Measurements from ENCODE around the gene RPL39.
"Not testable (repeated sequence)": the region's sequence is repeated elsewhere in the genome, so short reads cannot be mapped to it uniquely, and the experiment has no call there.

Gene RPL39

DNA sequence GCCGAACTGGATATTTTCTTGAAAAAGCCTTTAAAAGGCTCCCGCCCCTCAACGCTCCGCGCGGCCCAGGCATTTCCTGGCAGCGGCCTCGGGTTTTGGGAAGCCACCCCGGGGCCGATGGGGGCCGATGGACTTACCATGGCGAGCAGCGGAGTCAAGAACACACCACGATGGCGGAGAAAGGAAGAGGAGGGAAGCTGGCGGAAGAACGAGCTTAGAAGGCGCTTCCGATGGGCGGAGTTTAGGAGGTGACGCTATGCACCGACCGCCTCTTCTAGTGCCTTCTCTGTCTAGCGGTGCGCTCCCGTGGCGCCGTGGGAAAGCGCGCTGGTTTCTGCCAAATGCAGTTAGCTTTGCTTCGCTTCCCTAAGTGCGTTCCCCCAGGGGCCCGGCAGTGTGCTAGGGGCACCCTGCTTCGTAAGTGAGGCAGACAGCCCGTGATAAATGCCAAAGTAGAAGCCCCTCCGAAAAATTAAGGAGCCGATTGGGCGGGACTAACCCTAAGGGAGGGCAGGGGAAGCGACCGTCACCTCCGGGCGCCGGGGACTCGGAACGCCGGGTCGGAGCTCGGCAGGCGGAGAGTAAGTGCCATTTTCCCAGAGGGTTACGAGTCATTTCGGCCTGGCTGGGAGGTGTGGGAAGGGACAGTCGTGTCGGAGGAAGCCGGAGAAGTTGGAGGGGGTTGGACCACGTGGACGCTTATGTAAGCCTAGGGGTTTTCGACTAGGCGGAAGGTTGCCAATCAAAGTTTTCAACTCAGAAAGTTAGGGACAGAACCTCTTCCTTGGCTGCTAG lies at the start of gene RPL39:
TSS of gene RPL39 (minus strand) at position 194 of the 795 bp plus-strand sequence. CDS start at position 140, 54 bp downstream.
- peak; percentile 66 to 93 (median 84) for DNase-seq
- intact Hi-C loops (cut with DNase I) = no loop called here

DNA sequence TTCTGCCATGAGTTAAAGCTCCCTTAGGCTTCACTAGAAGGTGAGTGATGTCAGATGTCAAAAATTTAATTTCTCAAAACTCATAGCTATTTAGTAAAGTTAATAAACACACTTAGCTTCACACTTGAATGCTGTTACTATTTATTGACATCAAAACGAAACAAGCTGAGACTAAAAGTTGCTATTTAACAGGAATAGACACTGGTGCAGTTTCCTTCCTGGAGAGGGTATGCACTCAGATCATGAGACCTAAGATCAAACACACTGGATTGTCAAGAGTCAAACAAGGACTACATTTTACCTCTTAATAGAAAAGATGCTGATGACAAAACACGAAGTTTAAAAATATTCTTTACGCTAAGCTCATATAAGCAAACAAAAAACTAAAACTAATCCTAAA lies 42.5 kb upstream of the RPL39 start:
- no peak for DNase-seq
- intact Hi-C loops (cut with DNase I) = no loop called here

DNA sequence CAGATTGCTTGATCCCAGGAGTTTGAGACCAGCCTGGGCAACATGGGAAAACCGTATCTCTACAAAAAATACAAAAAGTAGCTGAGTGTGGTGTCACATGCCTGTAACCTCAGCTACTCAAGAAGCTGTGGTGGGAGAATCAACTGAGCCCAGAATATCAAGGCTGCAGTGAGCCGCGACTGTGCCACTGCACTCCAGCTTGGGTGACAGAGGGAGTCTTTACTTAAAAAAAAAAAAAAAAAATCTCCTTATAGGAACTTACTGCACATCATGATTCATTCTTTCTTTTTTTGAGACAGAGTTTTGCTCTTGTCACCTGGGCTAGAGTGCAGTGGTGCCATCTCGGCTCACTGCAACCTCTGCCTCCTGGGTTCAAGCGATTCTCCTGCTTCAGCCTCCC lies 37.0 kb upstream of the RPL39 start:
- intact Hi-C loops (cut with DNase I) = no loop called here

DNA sequence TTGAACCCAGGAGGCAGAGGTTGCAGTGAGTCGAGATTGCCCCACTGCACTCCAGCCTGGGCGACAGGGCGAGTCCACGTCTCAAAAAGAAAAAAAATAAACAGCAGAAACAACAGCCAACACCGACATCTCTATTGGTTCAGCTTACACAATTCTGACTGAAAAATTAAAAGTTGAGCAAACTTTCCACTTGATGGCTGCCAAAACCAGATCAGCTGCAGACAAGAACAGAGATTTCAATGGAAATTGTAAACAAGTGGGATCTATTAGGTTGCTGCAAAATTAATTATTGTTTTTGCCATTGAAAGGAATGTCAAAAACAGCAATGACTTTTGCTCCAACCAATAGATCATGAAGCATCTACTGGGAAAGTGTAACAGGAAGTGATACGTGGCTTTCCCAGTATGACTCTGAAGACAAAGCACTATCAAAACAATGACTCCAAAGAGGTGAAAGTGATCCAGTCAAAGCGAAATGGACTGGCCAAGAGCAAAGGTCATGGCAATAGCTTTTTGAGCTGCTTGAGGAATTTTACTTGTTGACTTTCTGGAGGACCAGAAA lies 35.0 kb upstream of the RPL39 start:
- no peak for DNase-seq
- intact Hi-C loops (cut with DNase I) = no loop called here

More for the DNA sequence above, 37.0 kb upstream of the RPL39 start:
- no peak for DNase-seq

DNA sequence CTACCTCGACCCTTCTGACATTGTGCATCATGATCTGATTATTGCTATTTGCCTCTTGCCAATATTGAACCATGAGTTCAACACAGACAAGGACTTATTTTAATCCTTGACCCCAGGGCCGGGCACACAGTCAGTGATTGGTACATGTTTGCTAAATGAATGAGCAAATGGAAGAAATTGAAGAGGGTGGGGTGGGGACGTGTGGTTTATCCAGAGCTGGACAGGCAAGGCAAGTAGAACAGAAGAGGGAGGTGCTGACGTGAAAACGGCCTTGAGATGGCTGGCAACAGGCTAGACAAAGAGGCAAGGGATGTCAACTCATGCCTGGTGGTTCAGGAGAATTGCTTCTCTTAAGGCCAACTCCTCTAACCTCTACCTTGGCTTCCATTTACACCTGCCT lies 32.8 kb upstream of the RPL39 start:
- intact Hi-C loops (cut with DNase I) = not testable (repeated sequence)

DNA sequence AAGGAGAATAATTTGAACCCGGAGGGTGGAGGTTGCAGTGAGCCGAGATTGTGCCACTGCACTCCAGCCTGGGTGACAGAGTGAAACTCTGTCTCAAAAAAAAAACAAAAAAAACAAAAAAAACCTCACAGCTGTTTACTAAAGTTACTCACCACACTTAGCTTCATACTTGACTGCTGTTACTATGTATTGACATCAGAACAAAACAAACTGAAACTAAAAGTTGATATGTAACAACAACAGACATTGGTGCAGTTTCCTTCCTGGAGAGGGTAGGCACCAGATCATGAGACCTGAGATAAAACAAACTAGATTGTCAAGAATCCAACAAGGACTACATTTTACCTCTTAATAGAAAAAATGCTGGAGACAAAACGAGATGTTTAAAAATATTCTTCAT lies 30.3 kb upstream of the RPL39 start:
- DNase-seq; intact Hi-C loops (cut with DNase I): not testable (repeated sequence)

More for the DNA sequence above, 32.8 kb upstream of the RPL39 start:
- DNase-seq = not testable (repeated sequence)

DNA sequence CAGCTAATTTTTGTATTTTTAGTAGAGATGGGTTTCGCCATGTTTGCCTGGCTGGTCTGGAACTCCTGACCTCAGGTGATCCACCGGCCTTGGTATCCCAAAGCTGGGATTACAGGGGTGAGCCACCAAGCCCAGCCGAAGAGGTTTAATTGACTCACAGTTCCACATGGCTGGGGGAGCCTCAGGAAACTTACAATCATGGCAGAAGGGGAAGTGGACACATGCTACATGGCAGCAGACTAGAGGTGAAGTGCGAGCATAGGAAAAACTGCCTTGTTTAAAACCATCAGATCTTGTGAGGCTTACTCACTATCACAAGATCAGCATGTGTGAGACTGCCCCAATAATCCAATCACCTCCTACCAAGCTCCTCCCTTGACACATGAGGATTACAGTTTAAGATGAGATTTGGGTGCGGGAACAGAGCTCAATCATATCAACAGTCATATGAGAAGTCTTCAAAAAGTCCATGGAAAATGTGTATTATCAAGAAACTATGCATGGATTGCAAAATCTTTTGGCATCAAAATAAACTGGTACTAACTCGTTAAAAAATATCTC lies 25.8 kb upstream of the RPL39 start:
- intact Hi-C loops (cut with DNase I) = no loop called here
- no peak for DNase-seq

DNA sequence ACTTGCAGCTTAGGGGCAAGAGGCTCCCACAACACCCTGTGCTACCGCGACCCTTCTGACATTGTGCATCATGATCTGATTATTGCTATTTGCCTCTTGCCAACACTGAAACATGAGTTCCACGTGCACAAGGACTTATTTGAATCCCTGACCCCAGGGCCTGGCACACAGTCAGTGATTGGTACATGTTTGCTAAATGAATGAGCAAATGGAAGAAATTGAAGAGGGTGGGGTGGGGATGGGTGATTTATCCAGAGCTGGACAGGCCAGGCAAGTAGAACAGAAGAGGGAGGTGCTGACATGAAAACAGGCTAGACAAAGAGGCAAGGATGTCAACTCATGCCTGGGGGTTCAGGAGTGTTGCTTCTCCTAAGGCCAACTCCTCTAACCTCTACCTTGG lies 24.9 kb upstream of the RPL39 start:
- DNase-seq = no peak
- intact Hi-C loops (cut with DNase I) = no loop called here

DNA sequence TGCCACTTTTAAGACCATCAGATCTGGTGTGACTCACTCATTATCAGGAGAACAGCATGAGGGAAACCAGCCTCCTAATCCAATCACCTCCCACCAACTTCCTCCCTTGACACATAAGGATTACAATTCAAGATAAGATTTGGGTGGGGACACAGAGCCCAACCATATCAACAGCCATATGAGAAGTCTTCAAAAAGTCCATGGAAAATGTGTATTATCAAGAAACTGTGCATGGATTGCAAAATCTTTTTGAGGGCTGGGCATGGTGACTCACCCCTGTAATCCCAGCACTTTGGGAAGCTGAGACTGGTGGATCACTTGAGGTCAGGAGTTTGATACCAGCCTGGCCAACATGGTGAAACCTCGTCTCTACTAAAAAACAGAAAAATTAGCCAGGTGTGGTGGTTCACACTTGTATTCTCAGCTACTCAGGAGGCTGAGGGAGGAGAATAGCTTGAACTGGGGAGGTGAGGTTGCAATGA lies 17.8 kb upstream of the RPL39 start:
- intact Hi-C loops (cut with DNase I) = no loop called here
- no peak for DNase-seq

DNA sequence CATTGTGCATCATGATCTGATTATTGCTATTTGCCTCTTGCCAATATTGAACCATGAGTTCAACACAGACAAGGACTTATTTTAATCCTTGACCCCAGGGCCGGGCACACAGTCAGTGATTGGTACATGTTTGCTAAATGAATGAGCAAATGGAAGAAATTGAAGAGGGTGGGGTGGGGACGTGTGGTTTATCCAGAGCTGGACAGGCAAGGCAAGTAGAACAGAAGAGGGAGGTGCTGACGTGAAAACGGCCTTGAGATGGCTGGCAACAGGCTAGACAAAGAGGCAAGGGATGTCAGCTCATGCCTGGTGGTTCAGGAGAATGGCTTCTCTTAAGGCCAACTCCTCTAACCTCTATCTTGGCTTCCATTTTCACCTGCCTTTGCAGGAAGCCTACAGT lies 17.0 kb upstream of the RPL39 start:
- intact Hi-C loops (cut with DNase I); DNase-seq: not testable (repeated sequence)

DNA sequence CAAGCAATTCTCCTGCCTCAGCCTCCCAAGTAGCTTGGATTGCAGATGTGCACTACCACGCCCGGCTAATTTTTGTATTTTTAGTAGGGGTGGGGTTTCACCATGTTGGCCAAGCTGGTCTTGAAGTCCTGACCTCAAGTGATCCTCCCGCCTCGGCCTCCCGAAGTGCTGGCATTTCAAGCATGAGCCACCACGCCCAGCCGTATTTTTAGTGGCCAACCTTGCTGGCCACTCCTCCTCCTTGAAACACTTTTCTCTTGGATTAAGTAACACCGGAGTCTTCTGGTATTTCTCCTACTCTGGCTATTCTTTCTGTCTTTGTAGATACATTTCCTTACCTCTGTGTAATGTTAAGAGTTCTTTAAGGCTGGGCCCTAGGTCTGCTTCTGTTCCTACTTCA lies 11.1 kb upstream of the RPL39 start:
- no peak for DNase-seq
- intact Hi-C loops (cut with DNase I) = no loop called here

DNA sequence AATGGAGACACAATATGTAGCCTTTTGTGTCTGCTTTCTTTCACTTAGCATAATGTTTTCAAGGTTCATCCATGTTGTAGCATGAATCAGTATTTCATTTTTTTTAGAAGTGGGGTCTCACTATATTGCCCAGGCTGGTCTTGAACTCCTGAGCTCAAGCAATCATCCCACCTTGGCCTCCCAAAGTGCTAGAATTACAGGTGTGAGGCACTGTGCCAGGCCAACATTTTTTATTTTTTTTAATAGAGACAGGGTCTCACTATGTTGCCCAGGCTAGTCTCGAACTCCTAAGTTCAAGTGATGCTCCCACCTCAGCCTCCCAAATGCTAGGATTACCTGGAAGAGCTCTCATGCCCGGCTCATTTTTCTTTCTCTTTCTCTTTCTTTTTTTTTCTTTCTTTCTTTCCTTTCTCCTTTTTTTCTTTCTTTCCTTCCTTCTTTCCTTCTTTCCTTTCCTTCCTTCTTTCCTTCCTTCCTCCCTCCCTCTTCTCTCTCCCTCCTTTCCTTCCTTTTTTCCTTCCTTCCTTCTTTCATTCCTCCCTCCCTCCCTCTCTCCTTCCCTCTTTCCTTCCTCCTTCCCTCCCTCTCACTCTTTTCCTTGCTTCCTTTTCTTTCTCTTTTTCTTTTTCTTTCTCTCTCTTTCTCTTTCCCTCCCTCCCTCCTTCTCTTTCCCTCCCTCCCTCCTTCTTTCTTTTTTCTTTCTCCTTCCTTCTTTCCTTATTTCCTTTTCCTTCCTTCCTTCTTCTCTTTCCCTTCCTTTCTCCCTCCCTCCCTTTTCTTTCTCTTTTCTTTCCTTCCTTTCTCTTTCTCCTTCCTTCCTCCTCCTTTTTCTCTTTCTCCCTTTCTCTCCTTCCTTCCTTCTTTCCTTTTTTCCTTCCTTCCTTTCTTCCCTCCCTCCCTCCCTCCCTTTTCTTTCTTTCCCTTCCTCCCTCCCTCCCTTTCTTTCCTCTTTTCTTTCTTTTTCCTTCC lies 10.1 kb upstream of the RPL39 start:
- DNase-seq = no peak
- intact Hi-C loops (cut with DNase I) = no loop called here

DNA sequence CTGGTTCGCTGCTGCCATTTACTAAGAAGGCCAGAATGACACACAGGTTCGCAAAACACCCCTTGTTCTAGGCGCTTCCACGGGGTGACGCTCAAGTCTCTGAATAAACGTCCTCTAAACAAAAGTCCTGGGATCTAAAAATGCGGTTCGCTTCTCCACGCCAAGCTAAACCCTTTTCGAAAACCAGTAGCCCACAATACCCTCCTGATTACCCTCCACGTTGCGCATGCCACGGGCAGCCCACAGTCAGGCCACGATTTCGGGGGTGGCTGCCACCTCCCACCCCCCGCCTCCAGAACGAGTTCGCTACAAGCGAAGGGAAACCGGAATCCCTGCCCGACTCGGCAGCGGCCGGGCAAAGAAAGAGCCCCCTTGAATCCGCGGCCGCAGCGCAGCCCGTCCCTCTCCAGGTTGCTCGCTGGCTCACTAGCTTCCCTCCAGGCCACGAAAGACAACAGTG lies 423 bp downstream of the RPL39 start:
- DNase-seq = peak in 33 of 42 donors; percentile 5 to 53 (median 22)
- intact Hi-C loops (cut with DNase I) = no loop called here

DNA sequence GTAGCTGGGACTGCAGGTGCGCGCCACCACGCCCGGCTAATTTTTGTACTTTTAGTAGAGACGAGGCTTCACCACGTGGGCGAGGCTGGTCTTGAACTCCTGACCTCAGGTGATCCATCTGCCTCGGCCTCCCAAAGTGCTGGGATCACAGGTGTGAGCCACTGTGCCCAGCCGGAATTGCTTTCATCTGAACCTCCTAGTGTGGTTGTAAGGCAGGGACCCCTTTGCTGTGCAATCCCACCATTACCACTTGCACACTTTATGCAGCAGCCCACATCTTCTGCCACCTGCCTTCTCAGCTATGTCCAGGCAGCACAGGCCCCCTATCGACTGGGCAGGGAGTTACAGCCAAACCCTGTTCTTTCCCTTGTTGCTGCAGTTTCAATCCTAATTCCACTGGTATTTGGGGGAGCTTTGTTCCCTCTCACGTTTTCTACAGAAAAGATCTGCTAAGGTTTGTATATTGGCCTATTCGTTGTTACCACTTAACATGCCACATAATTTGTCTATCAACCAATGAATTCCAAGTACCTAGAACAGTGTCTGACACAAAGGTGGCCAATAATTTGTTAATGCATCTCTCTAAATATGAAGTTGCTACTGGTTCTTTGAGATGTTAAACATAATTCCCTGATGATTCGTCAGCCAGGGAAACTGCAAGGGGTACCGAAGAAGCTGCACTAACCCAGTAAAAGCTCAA lies 6.5 kb downstream of the RPL39 start:
- intact Hi-C loops (cut with DNase I) = no loop called here
- peak in 7 of 42 donors; percentile 2 to 25 (median 16) for DNase-seq

DNA sequence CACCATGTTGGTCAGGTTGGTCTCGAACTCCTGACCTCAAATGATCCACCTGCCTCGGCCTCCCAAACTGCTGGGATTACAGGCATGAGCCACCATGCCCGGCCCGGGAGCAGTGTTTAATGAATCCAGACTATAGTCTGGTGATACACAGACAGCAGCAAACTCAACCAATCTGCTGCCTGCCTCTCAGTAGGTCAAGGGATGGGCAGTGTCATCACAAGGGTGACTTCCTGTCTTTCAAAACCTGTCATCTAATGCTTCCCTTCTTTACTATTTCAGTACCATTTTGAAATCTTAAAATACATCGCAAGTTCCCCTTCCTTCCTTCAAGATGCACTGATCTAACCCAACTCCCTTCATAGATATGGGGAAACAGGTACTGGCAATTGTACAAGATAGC lies 8.4 kb downstream of the RPL39 start:
- no peak for DNase-seq

DNA sequence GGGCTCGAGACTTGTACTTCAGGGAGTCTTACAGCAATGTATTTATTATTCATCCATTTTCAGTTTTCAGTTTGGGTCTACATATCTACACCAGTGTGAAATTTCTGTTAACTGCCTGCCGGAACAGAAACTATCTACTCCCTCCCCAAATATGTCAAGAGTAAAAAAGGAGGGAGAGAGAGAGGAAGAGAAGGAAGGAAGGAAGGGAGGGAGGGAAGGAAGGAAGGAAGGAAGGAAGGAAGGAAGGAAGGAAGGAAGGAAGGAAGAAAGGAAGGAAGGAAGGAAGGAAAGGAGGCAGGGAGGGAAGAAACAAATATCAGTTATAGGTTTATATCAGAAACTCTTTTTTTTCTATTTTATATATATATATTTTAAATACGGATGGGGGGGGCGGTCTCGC lies 12.6 kb downstream of the RPL39 start:
- intact Hi-C loops (cut with DNase I) = no loop called here
- DNase-seq = no peak

More for the DNA sequence above, 8.4 kb downstream of the RPL39 start:
- intact Hi-C loops (cut with DNase I) = no loop called here

DNA sequence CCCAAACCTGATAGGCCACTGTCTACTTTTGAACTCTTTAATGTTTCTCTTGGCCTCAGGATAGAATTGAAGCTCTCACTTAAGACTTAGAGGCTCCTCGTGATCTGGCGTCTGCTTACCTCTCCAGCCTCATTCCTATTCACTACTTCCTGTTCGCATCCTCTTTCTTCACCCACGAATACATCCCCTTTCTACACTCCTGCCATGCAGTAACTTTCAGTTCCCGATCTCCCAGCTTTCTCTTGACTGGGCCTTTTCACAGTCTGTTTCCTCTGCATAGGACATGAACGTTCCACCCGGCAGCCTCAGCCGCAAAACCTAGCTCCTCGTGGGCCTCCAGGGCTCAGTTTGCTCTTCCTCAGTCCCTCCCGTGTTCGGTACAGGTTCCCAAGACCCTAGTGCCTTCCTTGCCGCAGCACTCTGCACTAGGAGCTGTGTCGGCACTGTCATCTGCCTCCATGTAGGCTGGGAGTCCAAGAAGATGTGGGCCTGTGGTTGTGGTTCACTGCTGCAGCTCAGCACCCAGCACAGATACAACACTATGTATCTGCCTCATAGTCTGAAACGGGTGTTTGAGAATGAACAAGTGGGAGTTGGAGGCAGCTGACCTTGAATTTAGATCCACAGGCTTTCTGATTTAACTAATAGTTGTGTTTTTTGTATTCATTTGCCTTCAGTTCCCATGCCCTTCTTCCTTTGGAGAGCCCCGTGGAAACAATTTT lies 15.8 kb downstream of the RPL39 start:
- intact Hi-C loops (cut with DNase I) = no loop called here
- peak in 1 of 42 donors; percentile 3 for DNase-seq

DNA sequence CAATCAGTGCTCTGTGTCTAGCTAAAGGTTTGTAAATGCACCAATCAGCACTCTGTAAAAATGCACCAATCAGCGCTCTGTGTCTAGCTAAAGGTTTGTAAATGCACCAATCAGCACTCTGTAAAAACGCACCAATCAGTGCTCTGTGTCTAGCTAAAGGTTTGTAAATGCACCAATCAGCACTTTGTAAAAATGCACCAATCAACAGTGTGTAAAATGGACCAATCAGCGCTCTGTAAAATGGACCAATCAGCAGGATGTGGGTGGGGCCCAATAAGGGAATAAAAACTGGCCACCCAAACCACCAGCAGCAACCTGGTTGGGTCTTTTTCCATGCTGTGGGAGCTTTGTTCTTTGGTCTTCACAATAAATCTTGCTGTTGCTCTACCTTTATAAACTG lies 22.0 kb downstream of the RPL39 start:
- intact Hi-C loops (cut with DNase I); DNase-seq: not testable (repeated sequence)
